Effector memory CD4-positive, alpha-beta T cell (primary cell): ENCODE data around the gene PRPF18.

Source experiments
- DNase-seq, 3 donors: peaks; one replicate each; pipeline ENCODE4 v3.0.0-alpha.2; 2020
- H3K27ac ChIP-seq: 2 replicates; pipeline ENCODE4 v1.7.0; 2013; ENCODE audit warnings: mild to moderate bottlenecking, low read length, moderate library complexity; ENCODE audit not compliant: insufficient read depth, poor library complexity, severe bottlenecking
- H3K27me3 ChIP-seq: replicated peaks from 2 replicates; pipeline ENCODE4 v1.7.0; 2013; ENCODE audit warnings: mild to moderate bottlenecking, low read length; ENCODE audit not compliant: insufficient read depth, control insufficient read depth, poor library complexity, severe bottlenecking
- H3K36me3 ChIP-seq: 2 replicates; pipeline ENCODE4 v1.7.0; 2013; ENCODE audit warnings: mild to moderate bottlenecking, low read length, moderate library complexity; ENCODE audit not compliant: control insufficient read depth, insufficient read depth
- H3K4me1 ChIP-seq: 2 replicates; pipeline ENCODE4 v1.7.0; 2013; ENCODE audit warnings: low read length, mild to moderate bottlenecking; ENCODE audit not compliant: control insufficient read depth, insufficient read depth, poor library complexity, severe bottlenecking
- H3K4me3 ChIP-seq: 2 replicates; pipeline ENCODE4 v1.7.0; 2013; ENCODE audit warnings: low read length, low read depth, mild to moderate bottlenecking; ENCODE audit not compliant: insufficient read depth, poor library complexity, severe bottlenecking
- H3K9me3 ChIP-seq: 2 replicates; pipeline ENCODE4 v1.7.0; 2013; ENCODE audit warnings: mild to moderate bottlenecking, low read length, moderate library complexity; ENCODE audit not compliant: control insufficient read depth

The PRPF18 gene

DNA sequence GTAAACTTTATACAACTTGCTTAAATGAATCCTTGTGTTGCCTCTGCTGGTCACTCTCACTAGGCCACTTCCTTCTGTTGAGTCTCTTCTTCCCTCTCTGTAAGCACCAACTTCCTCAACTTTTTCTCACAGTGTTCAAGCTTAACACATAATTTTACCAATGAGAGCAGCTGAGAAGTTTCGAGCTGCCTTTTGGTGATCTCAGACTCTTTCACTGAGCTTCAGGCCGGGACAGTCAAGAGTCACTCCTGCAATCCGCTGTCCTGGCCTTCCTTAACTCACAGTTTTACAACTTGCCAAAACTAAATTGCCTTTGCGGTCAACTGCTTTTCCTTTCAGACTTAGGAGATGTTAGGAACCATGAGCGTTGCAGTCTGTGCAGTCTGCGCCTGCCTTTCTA lies 47.4 kb downstream of the PRPF18 start:
- Histone ChIP-seq H3K9me3 (no peaks in the 10 kb centered on the region), H3K27ac (no peak overlapping the region)
- DNase-seq = no peak

GRCh38 chr10:13636776-13637175 lies 50.0 kb downstream of the PRPF18 start:
- peaks cover 26% of the 10 kb centered on the region for H3K36me3 ChIP-seq
- no peaks in the 10 kb centered on the region for H3K27me3 ChIP-seq
- no peak overlapping the region for H3K4me3 ChIP-seq
- DNase-seq = no peak
- no peaks in the 10 kb centered on the region for H3K9me3 ChIP-seq
- no peaks in the 10 kb centered on the region for H3K4me1 ChIP-seq
- no peak overlapping the region for H3K27ac ChIP-seq

More for the DNA sequence above, 47.4 kb downstream of the PRPF18 start:
- no peaks in the 10 kb centered on the region for H3K4me1 ChIP-seq
- peaks cover 27% of the 10 kb centered on the region for H3K36me3 ChIP-seq
- no peak overlapping the region for H3K4me3 ChIP-seq
- no peaks in the 10 kb centered on the region for H3K27me3 ChIP-seq

DNA sequence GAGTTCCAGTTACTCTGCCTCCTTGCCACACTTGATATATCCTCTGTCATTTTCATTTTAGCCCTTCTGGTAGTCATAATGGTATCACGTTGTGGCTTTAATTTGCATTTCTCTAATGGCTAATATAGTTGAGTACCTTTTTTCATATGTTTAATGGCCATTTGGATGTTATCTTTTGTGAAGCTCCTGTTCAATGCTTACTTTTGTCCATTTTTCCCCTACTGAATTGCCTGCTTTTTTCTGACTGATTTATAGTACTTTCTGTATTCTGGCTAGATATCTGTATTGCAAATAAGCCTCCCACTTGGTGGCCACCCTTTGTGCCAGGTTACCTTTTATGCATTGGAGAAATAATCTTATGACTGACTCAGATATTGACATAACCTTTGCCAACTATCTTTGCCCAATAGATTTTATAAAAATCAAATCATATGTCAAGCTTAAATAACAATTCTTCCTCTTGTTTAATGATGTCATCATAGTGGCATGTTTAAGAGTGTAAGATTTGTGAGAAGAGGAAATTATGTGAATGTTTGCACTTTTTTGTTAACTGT lies 50.6 kb downstream of the PRPF18 start:
- peaks cover 26% of the 10 kb centered on the region for H3K36me3 ChIP-seq
- no peaks in the 10 kb centered on the region for H3K4me1 ChIP-seq
- H3K27ac ChIP-seq = no peak overlapping the region
- H3K27me3 ChIP-seq = no peaks in the 10 kb centered on the region
- no peak overlapping the region for H3K4me3 ChIP-seq
- no peak for DNase-seq
- H3K9me3 ChIP-seq = peaks cover 5% of the 10 kb centered on the region

- Histone ChIP-seq H3K4me3 (no peak overlapping the region), H3K4me1 (no peaks in the 10 kb centered on the region), H3K27me3 (no peaks in the 10 kb centered on the region), H3K27ac (no peak overlapping the region), H3K36me3 (peaks cover 26% of the 10 kb centered on the region), H3K9me3 (peaks cover 6% of the 10 kb centered on the region)
- no peak for DNase-seq
Observed at GRCh38 chr10:13637894-13638293, 51.1 kb downstream of the PRPF18 start.

- Histone ChIP-seq H3K27me3 (no peaks in the 10 kb centered on the region), H3K9me3 (peaks cover 6% of the 10 kb centered on the region), H3K4me3 (no peak overlapping the region), H3K36me3 (peaks cover 32% of the 10 kb centered on the region), H3K4me1 (no peaks in the 10 kb centered on the region), H3K27ac (no peak overlapping the region)
- no peak for DNase-seq
Observed at GRCh38 chr10:13642293-13642692, 55.5 kb downstream of the PRPF18 start.

- no peak overlapping the region for H3K27ac ChIP-seq
- H3K4me3 ChIP-seq = no peak overlapping the region
- peaks cover 27% of the 10 kb centered on the region for H3K36me3 ChIP-seq
Observed at GRCh38 chr10:13643016-13643415, 56.3 kb downstream of the PRPF18 start.

GRCh38 chr10:13644866-13645265 lies 58.1 kb downstream of the PRPF18 start:
- Histone ChIP-seq H3K4me3 (no peak overlapping the region), H3K4me1 (no peaks in the 10 kb centered on the region), H3K9me3 (peaks cover 6% of the 10 kb centered on the region), H3K27me3 (no peaks in the 10 kb centered on the region), H3K36me3 (peaks cover 9% of the 10 kb centered on the region), H3K27ac (no peak overlapping the region)
- no peak for DNase-seq

More at GRCh38 chr10:13643016-13643415, 56.3 kb downstream of the PRPF18 start:
- DNase-seq = no peak
- H3K4me1 ChIP-seq = no peaks in the 10 kb centered on the region
- peaks cover 6% of the 10 kb centered on the region for H3K9me3 ChIP-seq
- H3K27me3 ChIP-seq = no peaks in the 10 kb centered on the region

DNA sequence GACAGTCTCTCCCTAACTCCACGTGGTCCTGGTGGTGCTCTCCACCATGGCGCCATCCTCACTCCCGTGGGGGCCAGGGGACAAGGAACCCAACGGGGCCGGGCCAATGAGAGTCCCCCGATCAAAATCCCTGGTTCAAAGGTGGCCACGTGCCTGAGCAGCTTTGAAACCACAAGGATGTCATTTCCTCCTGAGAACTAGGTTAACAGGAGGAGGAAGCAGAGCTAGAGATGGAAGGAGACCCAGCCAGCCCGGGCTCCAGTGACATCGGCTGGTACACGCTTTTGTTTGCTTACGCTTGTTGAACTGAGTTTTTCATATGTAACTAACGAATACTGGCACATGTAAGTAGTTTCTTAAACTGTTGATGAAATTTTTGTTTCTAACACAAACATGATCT lies 61.7 kb downstream of the PRPF18 start:
- Histone ChIP-seq H3K9me3 (no peaks in the 10 kb centered on the region), H3K36me3 (peaks cover 6% of the 10 kb centered on the region), H3K4me3 (no peak overlapping the region), H3K27ac (no peak overlapping the region), H3K4me1 (no peaks in the 10 kb centered on the region), H3K27me3 (no peaks in the 10 kb centered on the region)
- no peak for DNase-seq

- Histone ChIP-seq H3K36me3 (peaks cover 6% of the 10 kb centered on the region), H3K27me3 (no peaks in the 10 kb centered on the region), H3K9me3 (no peaks in the 10 kb centered on the region), H3K27ac (no peak overlapping the region), H3K4me1 (no peaks in the 10 kb centered on the region), H3K4me3 (no peak overlapping the region)
- DNase-seq = no peak
Observed at GRCh38 chr10:13649844-13650520, 63.2 kb downstream of the PRPF18 start.

DNA sequence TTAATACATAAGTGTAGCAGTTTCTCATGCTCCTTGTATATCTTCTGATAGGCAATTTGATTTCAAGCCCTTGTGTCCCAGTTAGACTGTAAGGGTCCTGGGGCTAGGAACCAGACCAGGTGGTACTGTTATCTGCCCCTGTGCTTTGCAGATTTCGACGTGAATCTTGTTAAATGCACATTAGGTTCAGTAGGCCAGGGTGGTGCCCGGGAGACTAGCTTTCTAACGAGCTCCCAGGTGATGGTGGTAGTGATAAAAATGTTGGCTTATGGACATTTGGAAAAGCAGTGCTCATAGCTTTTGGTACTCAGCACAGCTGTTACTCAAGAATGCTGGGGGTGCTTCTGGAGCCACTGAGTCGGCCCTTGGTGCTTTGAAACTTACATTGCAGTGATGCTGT lies 64.2 kb downstream of the PRPF18 start:
- no peaks in the 10 kb centered on the region for H3K4me1 ChIP-seq
- H3K27me3 ChIP-seq = no peaks in the 10 kb centered on the region
- no peaks in the 10 kb centered on the region for H3K9me3 ChIP-seq
- no peak for DNase-seq
- no peak overlapping the region for H3K4me3 ChIP-seq
- peaks cover 5% of the 10 kb centered on the region for H3K36me3 ChIP-seq
- no peak overlapping the region for H3K27ac ChIP-seq
